Neural crest cell (in vitro differentiated cells): Measurements from ENCODE around the gene CALHM1. TPM values are rescaled to one million over a fixed set of nuclear protein-coding genes. Genes with fewer than 3 reads are reported as not detected.

Source experiments
- DNase-seq: peaks from one replicate; pipeline ENCODE4 v3.0.0; 2021; ENCODE audit warnings: low read depth, mixed read lengths, low spot score
- H3K27ac Mint-ChIP-seq: one replicate; pipeline ENCODE4 v1.8.0; 2021; ENCODE audit warnings: mild to moderate bottlenecking, mixed read lengths; ENCODE audit not compliant: unreplicated experiment
- H3K27me3 Mint-ChIP-seq: 2 replicates; pipeline ENCODE4 v1.8.0; 2021; ENCODE audit warnings: low read depth, mild to moderate bottlenecking, mixed read lengths
- H3K36me3 Mint-ChIP-seq: 2 replicates; pipeline ENCODE4 v1.8.0; 2021; ENCODE audit warnings: low read depth, mild to moderate bottlenecking, mixed read lengths
- H3K4me1 Mint-ChIP-seq: 2 replicates; pipeline ENCODE4 v1.8.0; 2021; ENCODE audit warnings: mixed read lengths
- H3K4me3 Mint-ChIP-seq: one replicate; pipeline ENCODE4 v1.8.0; 2021; ENCODE audit warnings: mild to moderate bottlenecking, mixed read lengths
- H3K9me3 Mint-ChIP-seq: 2 replicates; pipeline ENCODE4 v1.8.0; 2021; ENCODE audit warnings: mixed read lengths
- CTCF ChIP-seq: fragments of 200-600 bp; sonication (generic); conservative IDR thresholded peaks from 2 replicates; pipeline ENCODE4 v1.5.0; 2021; ENCODE audit warnings: antibody characterized with exemption, mild to moderate bottlenecking
- total RNA-seq: library from RNA; stranded (reverse); gene quantifications from 2 replicates; pipeline ENCODE4 v1.2.1, GENCODE V29; 2021

CALHM1 gene
- total RNA-seq, 1 donor from 2014 or later, result not detected

GRCh38 chr10:103449208-103450144, 9.2 kb downstream of the CALHM1 start:
- no peak overlapping the region for H3K4me3 Mint-ChIP-seq
- TF ChIP-seq CTCF, result no peak
- DNase-seq, result no peak
- peaks cover 5% of the 10 kb centered on the region for H3K36me3 Mint-ChIP-seq
- H3K27me3 Mint-ChIP-seq, result no peaks in the 10 kb centered on the region
- H3K4me1 Mint-ChIP-seq, result no peaks in the 10 kb centered on the region
- peak overlapping the region; percentile 78 for H3K27ac Mint-ChIP-seq
- no peaks in the 10 kb centered on the region for H3K9me3 Mint-ChIP-seq

GRCh38 chr10:103448746-103449145, 10.0 kb downstream of the CALHM1 start:
- DNase-seq, result no peak

GRCh38 chr10:103447187-103447586, 11.5 kb downstream of the CALHM1 start:
- Mint-ChIP-seq H3K27ac (no peak overlapping the region), H3K4me3 (no peak overlapping the region), H3K4me1 (no peaks in the 10 kb centered on the region), H3K27me3 (no peaks in the 10 kb centered on the region), H3K9me3 (no peaks in the 10 kb centered on the region), H3K36me3 (peaks cover 10% of the 10 kb centered on the region)
- no peak for TF ChIP-seq CTCF
- no peak for DNase-seq

More at GRCh38 chr10:103448746-103449145, 10.0 kb downstream of the CALHM1 start:
- no peaks in the 10 kb centered on the region for H3K9me3 Mint-ChIP-seq
- H3K27me3 Mint-ChIP-seq, result no peaks in the 10 kb centered on the region
- peaks cover 8% of the 10 kb centered on the region for H3K36me3 Mint-ChIP-seq
- no peak overlapping the region for H3K4me3 Mint-ChIP-seq
- H3K27ac Mint-ChIP-seq, result no peak overlapping the region
- H3K4me1 Mint-ChIP-seq, result no peaks in the 10 kb centered on the region
- no peak for TF ChIP-seq CTCF

- no peaks in the 10 kb centered on the region for H3K4me1 Mint-ChIP-seq
These were observed 12.7 kb downstream of the CALHM1 start for GRCh38 chr10:103445767-103446567.

More at GRCh38 chr10:103445767-103446567, 12.7 kb downstream of the CALHM1 start:
- peaks cover 14% of the 10 kb centered on the region for H3K36me3 Mint-ChIP-seq
- DNase-seq, result no peak
- no peak overlapping the region for H3K4me3 Mint-ChIP-seq
- no peaks in the 10 kb centered on the region for H3K9me3 Mint-ChIP-seq
- no peak overlapping the region for H3K27ac Mint-ChIP-seq
- no peak for TF ChIP-seq CTCF
- H3K27me3 Mint-ChIP-seq, result no peaks in the 10 kb centered on the region
